Activated CD8-positive, alpha-beta memory T cell treated with anti-CD3 and anti-CD28 coated beads for 4 hours (primary cell): ENCODE results near the gene ANKRD13D.
"Not testable (repeated sequence)": the region's sequence is repeated elsewhere in the genome, so short reads cannot be mapped to it uniquely, and the experiment has no call there.

Experiments
- DNase-seq, 2 donors: peaks; one replicate each; pipeline ENCODE4 v3.0.0-alpha.2; 2020; ENCODE audit warnings: low read depth in 2 of 2

The ANKRD13D gene

DNA sequence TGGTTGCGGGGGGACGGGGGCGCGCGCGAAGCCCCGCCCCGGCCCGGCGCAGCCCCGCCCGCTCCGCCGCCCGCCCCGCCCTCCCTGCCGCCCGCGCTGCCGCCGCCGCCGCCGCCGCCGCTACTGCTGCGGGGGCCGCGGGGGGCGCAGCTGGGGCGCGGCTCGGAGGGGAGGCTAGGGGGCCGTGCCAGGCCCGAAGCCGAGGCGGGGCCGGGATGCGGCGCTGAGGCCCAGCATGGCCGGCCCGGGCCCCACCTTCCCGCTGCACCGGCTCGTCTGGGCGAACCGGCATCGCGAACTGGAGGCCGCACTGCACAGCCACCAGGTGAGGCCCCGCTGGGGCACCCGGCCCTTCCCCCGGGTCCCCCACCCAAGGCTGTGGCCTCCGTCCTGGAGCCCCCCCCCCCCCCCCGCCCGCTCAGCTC lies at the start of gene ANKRD13D:
Gene ANKRD13D (plus strand): TSS at position 78 of the 425 bp plus-strand sequence. CDS start 158 bp downstream, at position 236.
- no peak for DNase-seq

DNA sequence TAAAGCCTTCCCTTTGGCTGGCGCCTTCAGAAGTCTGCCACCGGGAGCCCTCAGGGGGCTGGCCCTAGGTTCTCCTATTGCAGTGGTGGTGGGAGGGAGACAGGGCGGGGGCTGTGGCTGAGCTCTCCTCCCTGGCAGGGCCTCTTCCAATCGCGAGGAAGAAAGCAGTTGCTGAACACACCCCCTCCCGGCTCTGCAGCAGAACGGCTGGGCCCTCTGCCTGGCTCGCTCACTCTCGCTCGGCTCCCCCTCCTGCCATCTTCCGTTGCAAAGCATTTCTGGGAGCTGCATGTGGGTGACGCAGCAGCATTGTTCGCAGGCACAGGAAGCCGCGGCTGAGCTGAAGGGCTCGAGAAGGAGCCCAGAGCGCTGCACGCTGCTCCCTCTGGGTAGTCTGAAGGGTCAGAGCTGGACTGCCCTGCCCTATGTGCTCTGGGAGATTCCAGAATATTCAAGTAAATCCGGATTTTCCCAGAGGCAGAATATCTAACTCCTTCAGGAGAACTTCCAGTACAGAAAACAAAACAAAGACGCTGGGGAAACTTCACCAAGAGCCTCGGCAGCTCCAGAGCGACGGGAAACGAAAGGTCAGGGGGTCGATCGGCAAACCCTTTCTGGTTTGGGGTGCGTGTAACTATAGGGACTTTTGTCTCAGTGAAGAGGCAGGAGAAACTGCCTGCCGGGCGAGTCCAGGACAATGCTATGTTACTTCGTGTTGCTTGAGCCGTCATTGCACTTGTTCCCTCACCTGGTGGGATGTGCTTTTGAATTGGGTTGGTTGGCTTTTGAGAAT lies 49.1 kb upstream of the ANKRD13D start:
- DNase-seq, result peak; percentile 86 to 93

DNA sequence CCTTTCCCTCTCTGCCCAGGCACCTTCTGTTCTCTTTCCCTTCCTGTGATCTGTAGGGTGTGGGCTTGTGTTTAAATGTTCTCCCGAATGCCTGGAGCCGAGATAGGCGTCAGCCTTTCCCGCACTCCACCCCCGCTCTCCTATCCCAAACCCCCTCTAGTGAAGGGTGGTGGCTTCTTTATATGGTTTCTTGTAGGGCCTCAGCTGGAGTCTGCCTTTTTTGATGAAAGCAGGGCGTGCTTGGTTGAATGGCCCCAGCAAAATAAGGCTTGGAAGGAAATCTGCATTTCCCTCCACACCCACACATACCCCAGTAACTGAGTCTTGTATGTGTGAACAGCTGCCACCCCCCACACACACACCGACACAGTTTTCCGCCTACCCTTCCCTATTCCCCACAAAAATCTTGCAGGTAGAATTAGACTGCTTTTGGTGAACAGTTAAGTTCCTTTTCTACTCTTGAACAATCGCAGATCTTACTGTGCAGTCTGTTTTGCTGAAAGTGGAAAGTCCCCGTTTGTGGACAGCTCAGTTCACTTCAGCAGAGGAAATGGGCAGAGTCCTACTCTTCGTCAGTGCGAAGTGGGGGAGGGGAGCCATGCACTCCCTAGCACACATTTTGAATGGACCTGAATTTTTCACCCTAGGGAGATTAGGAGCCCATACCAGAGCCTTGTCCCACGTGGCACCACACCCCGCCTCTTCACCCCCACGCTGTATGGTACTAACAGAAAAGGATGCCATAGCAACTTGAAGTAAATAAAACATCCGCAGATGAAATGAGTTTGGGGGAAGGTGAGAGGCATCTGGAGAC lies 48.3 kb upstream of the ANKRD13D start:
- DNase-seq, result peak; percentile 45 to 61

DNA sequence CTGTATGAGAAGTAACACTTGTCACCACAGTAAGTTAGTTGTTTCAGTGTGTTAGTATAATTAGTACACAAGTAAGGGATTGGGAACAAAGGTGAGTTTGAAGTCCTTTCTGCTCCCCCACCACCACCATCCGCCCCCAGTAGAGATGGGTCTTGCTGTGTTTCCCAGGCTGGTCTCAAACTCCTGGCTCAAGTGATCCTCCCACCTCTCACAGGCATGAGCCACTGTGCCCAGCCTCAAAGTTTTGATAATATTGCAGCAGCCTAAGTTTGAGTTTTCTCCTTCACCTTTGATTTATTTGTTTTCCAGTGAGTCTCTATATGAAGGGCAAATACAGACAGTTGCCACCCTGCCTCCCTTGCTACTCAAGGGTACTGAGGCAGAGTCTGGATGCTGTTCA lies 46.6 kb upstream of the ANKRD13D start:
- no peak for DNase-seq

DNA sequence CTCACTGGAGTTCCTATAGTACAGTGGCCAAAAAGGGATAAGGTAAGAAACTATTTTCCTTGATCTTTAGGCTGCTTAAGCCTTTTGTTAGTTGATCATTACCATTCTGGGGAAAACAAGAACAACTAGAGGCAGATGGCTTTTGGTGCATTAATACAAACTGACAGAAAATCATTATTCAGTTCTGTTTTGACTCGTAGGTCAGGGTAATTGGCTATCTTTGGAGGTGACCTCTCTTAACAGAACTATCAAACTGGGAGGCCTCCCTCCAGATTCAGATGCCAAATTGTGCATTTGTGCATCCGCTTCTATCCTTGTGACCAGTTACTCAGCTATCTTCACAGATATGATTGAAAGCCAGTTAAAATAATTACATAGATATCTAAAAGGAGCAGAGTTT lies 46.1 kb upstream of the ANKRD13D start:
- DNase-seq, result no peak

DNA sequence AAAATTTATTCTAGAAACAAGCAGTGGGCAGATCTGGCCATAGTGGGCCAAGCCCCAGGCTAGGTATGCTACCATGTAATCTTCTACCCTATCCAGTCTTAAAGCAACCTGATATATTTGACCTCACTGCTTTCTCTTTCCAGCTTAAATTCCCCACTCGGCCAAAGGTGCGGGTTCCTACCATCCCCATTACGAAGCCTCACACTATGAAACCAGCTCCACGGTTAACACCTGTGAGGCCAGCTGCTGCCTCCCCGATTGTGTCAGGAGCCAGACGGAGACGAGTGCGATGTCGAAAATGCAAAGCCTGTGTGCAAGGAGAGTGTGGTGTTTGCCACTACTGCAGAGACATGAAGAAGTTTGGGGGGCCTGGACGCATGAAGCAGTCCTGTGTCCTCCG lies 44.1 kb upstream of the ANKRD13D start:
- no peak for DNase-seq

DNA sequence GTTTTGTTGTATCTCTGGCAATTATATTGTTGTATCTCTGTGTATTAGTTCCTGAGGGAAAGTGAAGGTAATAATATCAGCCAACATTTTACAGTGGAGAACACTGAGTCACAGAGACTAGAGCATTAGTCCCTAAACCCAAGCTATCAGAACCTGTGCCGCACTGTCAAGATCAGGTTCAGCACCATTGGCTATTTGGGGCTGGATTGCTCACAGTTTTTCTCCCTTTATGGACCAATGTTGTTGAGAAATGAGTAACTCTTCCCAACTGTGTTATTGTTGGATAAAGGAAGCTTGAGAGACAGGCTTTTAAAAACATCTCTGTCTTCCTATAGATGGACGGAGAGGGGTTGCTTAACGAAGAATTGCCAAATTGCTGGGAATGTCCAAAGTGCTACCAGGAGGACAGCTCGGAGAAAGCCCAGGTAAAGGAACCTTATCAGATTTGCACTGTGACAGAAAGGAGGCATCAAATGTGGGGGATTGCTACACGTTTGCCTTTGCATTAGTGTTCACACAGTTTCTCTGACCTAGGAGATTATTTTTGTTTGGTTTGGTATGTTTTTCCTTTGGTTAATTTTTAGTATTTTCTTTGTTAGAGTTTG lies 41.1 kb upstream of the ANKRD13D start:
- DNase-seq, result no peak

DNA sequence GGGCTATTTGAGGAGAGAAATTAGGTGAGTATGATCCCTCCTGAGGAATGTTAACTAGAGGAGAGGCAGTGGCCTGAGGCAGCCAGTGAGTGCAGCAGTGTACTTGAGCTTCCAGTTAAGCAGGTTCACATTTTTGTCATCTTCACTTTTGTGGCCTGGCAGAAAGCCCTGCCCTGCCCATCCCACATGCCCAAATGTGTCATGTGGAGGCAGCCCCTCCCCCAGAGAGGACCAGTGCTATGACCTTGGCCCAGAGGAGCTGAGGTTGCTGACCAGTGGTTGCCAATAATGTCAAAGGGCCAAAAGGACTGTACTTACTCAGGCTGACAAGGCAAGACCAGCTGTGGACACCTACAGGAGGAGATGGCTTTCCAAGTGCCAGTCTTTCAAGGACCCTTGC lies 40.5 kb upstream of the ANKRD13D start:
- DNase-seq, result no peak

DNA sequence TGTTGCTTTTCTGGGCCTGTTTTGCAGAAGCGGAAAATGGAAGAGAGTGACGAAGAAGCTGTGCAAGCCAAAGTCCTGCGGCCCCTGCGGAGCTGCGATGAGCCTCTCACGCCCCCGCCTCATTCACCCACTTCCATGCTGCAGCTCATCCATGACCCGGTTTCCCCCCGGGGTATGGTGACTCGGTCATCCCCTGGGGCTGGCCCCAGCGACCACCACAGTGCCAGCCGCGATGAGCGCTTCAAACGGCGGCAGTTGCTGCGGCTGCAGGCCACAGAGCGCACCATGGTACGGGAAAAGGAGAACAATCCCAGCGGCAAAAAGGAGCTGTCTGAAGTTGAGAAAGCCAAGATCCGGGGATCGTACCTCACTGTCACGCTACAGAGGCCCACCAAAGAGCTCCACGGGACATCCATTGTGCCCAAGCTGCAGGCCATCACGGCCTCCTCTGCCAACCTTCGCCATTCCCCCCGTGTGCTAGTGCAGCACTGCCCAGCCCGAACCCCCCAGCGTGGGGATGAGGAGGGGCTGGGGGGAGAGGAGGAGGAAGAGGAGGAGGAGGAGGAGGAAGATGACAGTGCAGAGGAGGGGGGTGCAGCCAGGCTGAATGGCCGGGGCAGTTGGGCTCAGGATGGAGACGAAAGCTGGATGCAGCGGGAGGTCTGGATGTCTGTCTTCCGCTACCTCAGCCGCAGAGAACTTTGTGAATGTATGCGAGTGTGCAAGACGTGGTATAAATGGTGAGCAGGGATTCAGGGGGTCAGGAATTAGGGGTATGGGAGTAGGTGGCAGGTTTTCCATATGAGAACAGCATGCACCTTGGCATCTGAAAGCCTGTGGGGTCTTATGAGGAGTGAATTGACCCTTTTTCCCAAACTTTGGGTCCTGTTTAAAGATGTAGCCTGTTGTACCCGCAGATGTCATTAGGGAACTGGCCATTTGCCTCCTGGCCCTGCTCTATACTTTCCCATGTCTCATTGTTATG lies 38.8 kb upstream of the ANKRD13D start:
- no peak for DNase-seq

DNA sequence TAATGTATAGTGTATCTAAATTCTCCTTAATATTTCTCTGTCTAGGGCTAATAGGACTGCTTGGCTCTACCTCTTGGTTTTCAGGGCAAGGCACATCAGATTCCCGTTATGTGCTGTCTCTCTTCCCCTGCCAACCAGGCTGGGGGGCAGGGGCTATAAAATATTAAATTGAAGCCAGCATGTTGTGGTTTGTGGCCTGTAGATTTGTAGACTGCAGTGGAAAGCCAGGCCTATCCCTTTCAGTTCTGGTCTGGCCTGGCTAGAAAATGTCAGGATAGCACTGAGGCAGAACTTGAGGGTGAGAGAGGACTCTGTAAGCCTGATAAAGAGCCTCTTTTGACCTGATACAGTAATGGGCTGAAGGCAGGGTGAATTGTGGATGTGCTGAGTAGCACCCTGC lies 37.3 kb upstream of the ANKRD13D start:
- no peak for DNase-seq

DNA sequence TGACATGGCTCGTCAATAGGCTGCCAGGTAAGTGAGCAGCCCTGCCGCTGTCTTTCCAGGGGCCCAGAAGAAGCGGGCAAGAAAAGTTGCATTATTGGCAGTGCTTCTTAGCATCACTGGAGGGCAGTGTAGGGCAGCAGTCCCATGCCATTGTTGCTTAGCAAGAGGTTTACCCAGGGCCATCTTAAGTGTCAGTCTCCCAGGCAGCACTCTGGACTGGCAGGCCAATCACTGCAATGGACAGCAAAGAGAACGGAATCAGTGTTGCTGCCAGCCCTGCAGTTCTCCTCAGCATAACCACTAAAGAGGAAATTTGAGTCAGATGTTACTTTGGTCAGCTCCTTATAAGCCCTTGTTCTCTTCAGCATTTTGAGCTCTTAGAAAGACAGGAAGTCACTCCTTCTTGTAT lies 36.3 kb upstream of the ANKRD13D start:
- no peak for DNase-seq

DNA sequence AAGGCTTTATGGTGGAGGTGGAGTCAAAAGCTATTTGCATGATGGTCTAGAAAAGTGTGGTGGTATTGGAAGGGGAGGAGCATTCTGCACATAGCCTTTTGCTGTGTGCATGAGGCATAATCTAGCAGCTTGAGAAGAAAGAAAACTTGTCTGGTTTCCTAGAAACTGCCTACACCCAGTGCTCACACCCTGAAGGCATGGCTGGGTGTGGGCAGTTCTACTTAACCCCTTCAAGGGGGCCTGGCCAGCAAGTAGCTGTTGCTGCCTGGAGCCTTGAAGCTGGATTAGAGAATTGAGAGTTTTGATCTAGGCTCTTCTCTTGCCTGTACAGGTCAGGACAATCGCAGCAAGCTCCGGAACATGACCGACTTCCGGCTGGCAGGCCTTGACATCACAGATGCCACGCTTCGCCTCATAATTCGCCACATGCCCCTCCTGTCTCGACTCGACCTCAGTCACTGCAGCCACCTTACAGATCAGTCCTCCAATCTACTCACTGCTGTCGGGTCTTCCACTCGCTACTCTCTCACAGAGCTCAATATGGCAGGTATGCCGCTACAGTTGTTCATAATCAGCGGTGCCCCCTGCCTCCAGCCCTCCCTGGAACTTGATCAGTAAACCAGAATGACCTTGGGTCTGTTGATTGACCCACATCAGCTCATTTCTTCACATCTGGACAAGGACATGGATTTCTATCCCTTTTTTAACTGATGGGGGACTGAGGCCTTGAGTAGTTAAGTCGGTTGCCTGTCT lies 35.1 kb upstream of the ANKRD13D start:
- no peak for DNase-seq

DNA sequence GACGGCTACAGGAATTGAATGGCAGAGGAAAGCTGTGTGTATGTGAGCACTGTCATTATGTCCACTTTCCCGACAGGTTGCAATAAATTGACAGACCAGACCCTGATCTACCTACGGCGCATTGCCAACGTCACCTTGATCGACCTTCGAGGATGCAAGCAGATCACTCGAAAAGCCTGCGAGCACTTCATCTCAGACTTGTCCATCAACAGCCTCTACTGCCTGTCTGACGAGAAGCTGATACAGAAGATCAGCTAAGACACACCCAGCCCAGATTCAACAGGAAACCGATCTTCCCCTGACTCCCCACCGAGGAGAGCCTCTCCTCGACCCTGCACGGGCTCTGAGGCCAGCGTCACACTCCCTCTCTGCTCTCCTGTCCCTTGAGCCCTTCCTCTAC lies 34.3 kb upstream of the ANKRD13D start:
- DNase-seq, result no peak

DNA sequence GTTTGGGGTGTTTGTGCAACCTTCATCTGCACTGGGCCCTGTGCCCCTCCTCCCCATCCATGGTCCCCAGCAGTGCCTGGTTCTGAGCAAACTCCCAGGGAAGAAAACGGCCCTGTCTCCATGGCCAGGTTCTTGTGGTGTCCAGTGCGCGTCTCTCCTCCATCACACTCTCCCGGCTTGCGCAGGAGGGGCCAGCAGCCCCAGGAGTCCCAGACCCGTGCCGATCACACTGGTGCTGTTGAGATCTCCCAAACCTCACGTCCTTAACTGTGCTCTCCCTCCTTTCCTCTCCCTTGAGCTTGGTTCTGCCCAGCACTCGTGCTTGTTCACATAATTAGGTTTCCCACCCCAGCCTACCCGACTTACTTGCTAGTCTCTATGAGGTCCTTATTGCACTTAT lies 33.8 kb upstream of the ANKRD13D start:
- no peak for DNase-seq

DNA sequence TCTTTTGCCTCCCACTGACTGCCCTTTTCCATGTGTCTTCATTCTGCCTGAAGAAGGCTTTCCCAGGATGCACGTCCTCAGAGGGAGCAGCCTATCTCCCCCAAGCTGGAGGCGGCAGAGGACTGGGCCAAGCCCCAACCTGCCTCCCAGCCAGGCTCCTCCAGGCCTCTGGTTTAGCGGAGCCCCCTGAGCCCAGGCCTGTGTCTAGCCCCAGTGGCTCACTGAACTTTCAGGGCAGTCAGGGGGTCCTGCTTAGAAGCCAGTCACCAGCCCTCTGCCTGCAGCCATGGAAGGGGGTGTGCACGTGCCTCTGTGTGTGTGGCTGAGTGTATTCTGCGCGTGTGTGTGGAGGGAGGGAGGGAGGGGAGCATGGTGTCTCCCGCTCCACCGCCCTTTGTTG lies 33.2 kb upstream of the ANKRD13D start:
- DNase-seq, result no peak

DNA sequence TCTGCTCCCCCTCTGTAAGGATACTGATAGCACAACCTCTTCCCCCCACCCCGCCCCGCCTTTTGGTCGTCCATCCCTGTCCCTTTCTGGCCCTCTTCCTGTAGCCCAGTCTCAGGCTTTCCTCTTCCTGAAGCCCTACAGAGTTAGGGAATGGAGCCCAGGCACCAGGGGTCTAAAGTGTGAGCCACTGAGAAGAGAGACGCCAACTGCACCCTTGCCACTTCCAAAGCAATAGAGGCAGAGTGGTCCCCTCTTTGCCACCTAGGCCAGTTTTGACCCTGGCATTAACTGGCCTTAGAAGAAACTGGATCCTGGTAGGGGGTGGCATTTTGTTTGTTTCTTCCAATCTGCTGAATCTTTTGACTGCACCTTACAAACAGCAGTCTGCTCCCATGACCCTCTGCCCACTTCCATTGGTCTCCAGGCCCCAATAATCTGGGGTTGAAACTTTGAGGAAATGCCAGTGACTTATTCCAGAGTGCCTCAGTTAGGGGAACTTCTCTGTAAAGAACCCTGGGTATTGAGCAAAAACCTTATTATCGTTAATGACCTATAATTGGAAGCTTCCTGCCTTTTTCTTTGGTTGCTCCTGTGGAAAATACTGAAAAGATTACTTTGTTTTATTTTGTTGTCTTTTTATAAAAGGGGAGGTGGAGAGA lies 32.5 kb upstream of the ANKRD13D start:
- no peak for DNase-seq

DNA sequence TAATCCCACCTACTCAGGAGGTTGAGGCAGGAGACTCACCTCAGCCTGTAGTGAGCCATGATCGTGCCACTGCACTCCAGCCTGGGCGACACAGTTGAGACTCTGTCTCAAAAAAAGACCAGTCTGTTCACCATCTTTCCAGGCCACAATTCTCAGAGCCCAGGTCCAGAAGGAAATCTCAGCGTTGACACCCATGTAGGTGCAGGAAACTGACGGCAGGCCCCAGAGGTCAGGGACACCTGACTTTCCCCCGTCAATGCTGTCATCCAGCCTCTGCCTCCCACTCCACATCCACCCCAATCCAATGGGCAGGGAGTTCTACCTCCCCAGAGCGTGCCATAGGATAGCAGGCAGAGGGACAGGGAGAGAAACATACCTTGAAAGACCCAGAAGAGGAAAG lies 28.7 kb upstream of the ANKRD13D start:
- DNase-seq, result no peak

DNA sequence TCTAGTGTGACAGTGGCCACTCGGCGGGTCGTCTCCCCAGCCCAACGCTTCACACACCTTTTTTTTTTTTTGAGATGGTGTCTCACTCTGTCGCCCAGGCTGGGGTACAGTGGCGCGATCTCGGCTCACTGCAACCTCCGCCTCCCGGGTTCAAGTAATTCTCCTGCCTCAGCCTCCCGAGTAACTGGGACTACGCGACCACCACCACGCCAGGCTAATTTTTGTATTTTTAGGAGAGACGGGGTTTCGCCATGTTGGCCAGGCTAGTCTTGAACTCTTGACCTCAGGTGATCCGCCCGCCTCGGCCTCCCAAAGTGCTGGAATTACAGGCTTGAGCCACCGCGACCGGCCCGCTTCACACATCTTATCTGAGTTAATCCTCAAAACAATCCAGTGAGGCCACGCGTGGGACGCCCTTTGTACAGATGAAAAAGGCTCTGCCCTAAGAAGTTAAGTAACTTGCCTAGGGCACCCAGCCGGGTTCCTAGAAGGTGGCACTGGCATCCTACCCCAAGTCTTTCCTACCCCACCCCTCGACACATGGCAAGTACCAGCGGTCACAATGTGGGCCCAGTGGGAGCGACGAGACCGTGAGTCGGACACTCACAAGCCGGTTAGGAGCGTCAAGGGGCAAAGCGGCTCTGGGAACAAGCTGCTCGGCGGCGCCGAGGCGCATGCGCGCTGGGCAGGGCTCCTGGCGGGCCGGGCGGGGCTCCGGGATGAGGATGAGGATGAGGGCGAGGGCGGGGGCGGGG lies 28.0 kb upstream of the ANKRD13D start:
- not testable (repeated sequence) for DNase-seq

DNA sequence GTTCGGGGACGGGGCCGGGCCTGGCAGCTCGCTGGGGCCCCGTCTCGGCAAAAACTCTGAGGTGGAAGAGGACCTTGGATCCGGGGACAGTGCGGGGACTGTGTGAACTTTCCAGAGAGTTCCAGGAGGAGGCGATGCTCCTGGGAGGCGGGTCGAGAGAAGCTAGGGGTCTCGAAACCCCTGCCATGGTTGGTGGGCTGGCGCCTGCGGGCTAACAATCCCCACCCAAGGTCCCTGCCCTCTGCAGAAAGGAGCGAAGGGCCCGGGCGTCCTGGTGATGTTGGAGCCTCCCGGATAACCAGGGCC lies 27.5 kb upstream of the ANKRD13D start:
- no peak for DNase-seq
